SU-DHL-6 (cell line): ENCODE measurements around the gene MIER2.

ENCODE experiments used
- H2AFZ ChIP-seq: fragments of 200-600 bp; sonication (generic); 2 replicates; pipeline ENCODE4 v1.6.1; 2014; ENCODE audit warnings: low read depth, mild to moderate bottlenecking, moderate library complexity, mixed read lengths, antibody characterized with exemption, low read length; ENCODE audit not compliant: severe bottlenecking
- H3F3A ChIP-seq: fragments of 200-600 bp; shearing (Covaris generic); 2 replicates; pipeline ENCODE4 v1.6.0; 2016; ENCODE audit warnings: antibody characterized with exemption, mild to moderate bottlenecking; ENCODE audit not compliant: insufficient read depth
- H3K27ac ChIP-seq: fragments of 200-600 bp; sonication (generic); 2 replicates; pipeline ENCODE4 v1.5.1; 2016; ENCODE audit warnings: low read depth, mild to moderate bottlenecking, low read length, moderate library complexity, mixed read lengths
- H3K27me3 ChIP-seq: fragments of 200-600 bp; sonication (generic), shearing (Covaris generic); 2 replicates; pipeline ENCODE4 v1.6.0; 2014; ENCODE audit warnings: mild to moderate bottlenecking, low read length
- H3K36me3 ChIP-seq: fragments of 200-600 bp; sonication (generic); 2 replicates; pipeline ENCODE4 v1.6.1; 2014; ENCODE audit warnings: mild to moderate bottlenecking, low read length, mixed read lengths
- H3K4me2 ChIP-seq: fragments of 300-600, 200-600 bp; shearing (Covaris generic), sonication (generic); 2 replicates; pipeline ENCODE4 v1.6.0; 2014; ENCODE audit warnings: low read length, low read depth, mild to moderate bottlenecking; ENCODE audit not compliant: poor library complexity, severe bottlenecking
- H3K4me3 ChIP-seq: fragments of 200-600 bp; sonication (generic); 2 replicates; pipeline ENCODE4 v1.5.1; 2014; ENCODE audit warnings: antibody characterized with exemption, low read length, mild to moderate bottlenecking, mixed read lengths; ENCODE audit not compliant: insufficient read depth, poor library complexity, severe bottlenecking
- H3K79me2 ChIP-seq: fragments of 200-600 bp; sonication (generic); 2 replicates; pipeline ENCODE4 v1.6.1; 2014; ENCODE audit warnings: mild to moderate bottlenecking, low read length, moderate library complexity; ENCODE audit not compliant: insufficient read depth
- H3K9ac ChIP-seq: fragments of 200-600 bp; sonication (generic); 2 replicates; pipeline ENCODE4 v1.7.0; 2014; ENCODE audit warnings: mild to moderate bottlenecking, low read length
- H3K9me2 ChIP-seq: fragments of 200-600 bp; sonication (generic); replicated peaks from 2 replicates; pipeline ENCODE4 v1.6.1; 2014; ENCODE audit warnings: low read length; ENCODE audit not compliant: insufficient read depth
- H3K9me3 ChIP-seq: fragments of 200-600 bp; sonication (generic); 2 replicates; pipeline ENCODE4 v1.6.1; 2014; ENCODE audit warnings: low read length, mixed read lengths; ENCODE audit not compliant: insufficient read depth
- H4K20me1 ChIP-seq: fragments of 200-600 bp; sonication (generic); 2 replicates; pipeline ENCODE4 v1.6.1; 2014; ENCODE audit warnings: low read depth, mild to moderate bottlenecking, antibody characterized with exemption, low read length, moderate library complexity, mixed read lengths
- CTCF ChIP-seq: fragments of 200-600 bp; sonication (generic); IDR thresholded peaks from one replicate; pipeline ENCODE4 v1.5.1; 2017; ENCODE audit warnings: antibody characterized with exemption, mild to moderate bottlenecking, low read length, moderate library complexity; ENCODE audit not compliant: insufficient read depth, poor library complexity, severe bottlenecking
- EZH2phosphoT487 ChIP-seq: fragments of 200-600 bp; sonication (generic), shearing (Covaris generic); conservative IDR thresholded peaks from 2 replicates; pipeline ENCODE4 v1.6.1; 2018; ENCODE audit warnings: mild to moderate bottlenecking, antibody characterized with exemption, low read length, moderate library complexity, mixed read lengths

MIER2 gene

GRCh38 chr19:343451-343931 lies 1.1 kb downstream of the MIER2 start:
- peaks cover 57% of the 10 kb centered on the region for H3K79me2 ChIP-seq
- peaks cover 4% of the 10 kb centered on the region; the same call in 1 of the 2 replicates for H3F3A ChIP-seq
- peak overlapping the region; percentile 82 for H2AFZ ChIP-seq

GRCh38 chr19:342801-343421 lies 1.7 kb downstream of the MIER2 start:
- H4K20me1 ChIP-seq = peaks cover 6% of the 10 kb centered on the region; the same call in 1 of the 2 replicates
- H3K79me2 ChIP-seq = peaks cover 62% of the 10 kb centered on the region
- TF ChIP-seq EZH2phosphoT487 = no peak
- TF ChIP-seq CTCF = no peak
- H3K27me3 ChIP-seq = no peaks in the 10 kb centered on the region
- H2AFZ ChIP-seq = no peak overlapping the region
- no peak overlapping the region for H3K27ac ChIP-seq
- peak overlapping the region; percentile 88 for H3K9ac ChIP-seq
- H3K4me2 ChIP-seq = peak overlapping the region; percentile 89
- H3K36me3 ChIP-seq = no peaks in the 10 kb centered on the region
- peaks cover 4% of the 10 kb centered on the region; the same call in 1 of the 2 replicates for H3F3A ChIP-seq
- H3K4me3 ChIP-seq = peak overlapping the region; percentile 84
- H3K9me3 ChIP-seq = no peaks in the 10 kb centered on the region
- H3K9me2 ChIP-seq = no peaks in the 10 kb centered on the region

More at GRCh38 chr19:343451-343931, 1.1 kb downstream of the MIER2 start:
- Histone ChIP-seq H3K4me2 (peak overlapping the region; percentile 89), H3K36me3 (no peaks in the 10 kb centered on the region), H3K9ac (peak overlapping the region; percentile 88), H3K27ac (0 out of 2 replicates have a peak overlapping the region, but pooled peaks have one; percentile 10), H4K20me1 (peaks cover 5% of the 10 kb centered on the region; the same call in 1 of the 2 replicates), H3K9me3 (no peaks in the 10 kb centered on the region), H3K4me3 (peak overlapping the region; percentile 84), H3K9me2 (no peaks in the 10 kb centered on the region), H3K27me3 (no peaks in the 10 kb centered on the region)
- TF ChIP-seq EZH2phosphoT487 (no peak), CTCF (no peak)

GRCh38 chr19:342128-342455 lies 2.5 kb downstream of the MIER2 start:
- H3K36me3 ChIP-seq = no peaks in the 10 kb centered on the region
- H3K27ac ChIP-seq = no peak overlapping the region
- H3K9me2 ChIP-seq = no peaks in the 10 kb centered on the region
- H3K79me2 ChIP-seq = peaks cover 67% of the 10 kb centered on the region
- TF ChIP-seq CTCF = no peak
- no peak for TF ChIP-seq EZH2phosphoT487
- no peak overlapping the region for H3K4me3 ChIP-seq
- H2AFZ ChIP-seq = no peak overlapping the region
- no peaks in the 10 kb centered on the region for H3K9me3 ChIP-seq
- peak overlapping the region; percentile 89 for H3K4me2 ChIP-seq
- peaks cover 8% of the 10 kb centered on the region; the same call in 1 of the 2 replicates for H4K20me1 ChIP-seq
- H3K9ac ChIP-seq = no peak overlapping the region
- no peaks in the 10 kb centered on the region for H3K27me3 ChIP-seq
- peaks cover 4% of the 10 kb centered on the region; the same call in 1 of the 2 replicates for H3F3A ChIP-seq
